ENCODE results near the gene MAP3K8. TPM values are rescaled to one million over a fixed set of nuclear protein-coding genes. Genes with fewer than 3 reads are reported as not detected.

The MAP3K8 gene
- total and polyA plus RNA-seq, 2 of the 8 experiments (the other 6 are each of a cell fraction or from before 2014, with no cell fraction given): 5.6 to 6.0 TPM

DNA sequence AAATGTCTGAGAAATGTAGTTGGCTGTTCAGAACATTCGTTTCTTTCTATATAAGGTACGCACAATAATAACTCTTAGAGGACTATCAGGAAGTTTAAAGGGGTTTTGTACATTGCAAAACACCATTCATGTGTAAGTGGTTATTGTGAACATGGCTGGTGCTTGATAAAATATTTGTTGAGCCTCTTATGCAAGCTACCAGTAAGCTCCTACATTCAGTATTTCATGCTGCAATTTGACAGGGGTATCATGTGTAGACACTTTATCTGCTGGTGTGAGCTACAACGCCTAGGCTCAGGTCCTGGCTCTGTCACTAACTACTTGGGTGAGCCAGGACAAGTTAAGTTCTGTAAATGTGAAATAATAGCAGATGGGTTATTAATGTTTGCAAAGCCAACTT is 75.5 kb downstream of the MAP3K8 start:
- H3K9ac ChIP-seq (replicated peaks in 1 of 4; ENCODE audit: extremely low read depth in 1 of 4, low read depth in 3 of 4, low read length in 3 of 4): no peak overlapping the region
- 95% methylated on average over 3 of the region's 3 CpGs; no CpG with 5 or more reads in 1 of the 2 experiments for WGBS, 2 experiments (ENCODE audit: extremely low coverage in 1 of 2, insufficient coverage in 1 of 2, insufficient read length in 1 of 2, insufficient replicate concordance in 2 of 2, low coverage in 1 of 2, low lambda C conversion rate in 2 of 2, missing lambda C conversion rate in 1 of 2)
- H2AFZ ChIP-seq (ENCODE audit: low read length): no peak overlapping the region
- no peak overlapping the region for H2BK20ac ChIP-seq (ENCODE audit: low read length)
- no peaks in the 10 kb centered on the region for H3K4me1 ChIP-seq (replicated peaks in 1 of 4; ENCODE audit: control insufficient read depth in 3 of 4, insufficient read depth in 4 of 4, low read length in 3 of 4)
- H2BK5ac ChIP-seq (ENCODE audit: low read depth, low read length): no peak overlapping the region
- POLR2A ChIA-PET (ENCODE audit: partially characterized antibody): no interaction called here
- no peak overlapping the region for H3K23ac ChIP-seq (ENCODE audit: insufficient read length)
- H3K4ac ChIP-seq (replicated peaks; ENCODE audit: insufficient read length, low read depth, low read length): no peak overlapping the region
- H4K8ac ChIP-seq (ENCODE audit: extremely low read depth, insufficient read depth, low read length): no peak overlapping the region
- H4K5ac ChIP-seq (ENCODE audit: insufficient read length, low read depth, low read length): no peak overlapping the region
- H2AK5ac ChIP-seq (ENCODE audit: low read depth, low read length): no peak overlapping the region
- H3K4me3 ChIP-seq (ENCODE audit: extremely low read depth in 1 of 4, insufficient read depth in 2 of 4, low read depth in 3 of 4, low read length in 4 of 4): no peak overlapping the region
- H4K20me1 ChIP-seq (replicated peaks in 1 of 2; ENCODE audit: control insufficient read depth in 1 of 2, insufficient read depth in 2 of 2, low read length in 2 of 2): no peaks in the 10 kb centered on the region
- no peaks in the 10 kb centered on the region for H3K36me3 ChIP-seq (ENCODE audit: control insufficient read depth in 2 of 4, insufficient read depth in 4 of 4, low read length in 3 of 4)
- H3K9me3 ChIP-seq (ENCODE audit: insufficient read depth in 2 of 2, low read depth in 1 of 2, low read length in 1 of 2): no peaks in the 10 kb centered on the region
- no peaks in the 10 kb centered on the region for H3K79me1 ChIP-seq (ENCODE audit: low read depth, low read length)
- no peak overlapping the region for H3K56ac ChIP-seq (replicated peaks; ENCODE audit: insufficient read length, low read depth, low read length)
- no peak overlapping the region for H2BK15ac ChIP-seq (ENCODE audit: low read length)
- H3K27me3 ChIP-seq (replicated peaks in 1 of 4; ENCODE audit: control insufficient read depth in 3 of 4, extremely low read depth in 1 of 4, insufficient read depth in 3 of 4, low read length in 3 of 4): no peaks in the 10 kb centered on the region
- H3K18ac ChIP-seq (ENCODE audit: extremely low read depth, low read length): no peak overlapping the region
- no peak overlapping the region for H4K91ac ChIP-seq (replicated peaks; ENCODE audit: insufficient read length, low read length)
- no peak for DNase-seq (ENCODE audit: low read depth in 1 of 2, low spot score in 2 of 2)
- no peak overlapping the region for H3K4me2 ChIP-seq (ENCODE audit: insufficient read depth in 1 of 2, low read depth in 2 of 2, low read length in 2 of 2)
- H3K27ac ChIP-seq (ENCODE audit: low read depth, low read length): no peak overlapping the region
- H2BK120ac ChIP-seq (replicated peaks; ENCODE audit: low read depth, low read length): no peak overlapping the region
- no peak for FAIRE-seq
- no peak overlapping the region for H3K14ac ChIP-seq (ENCODE audit: insufficient read length)
- no peak overlapping the region for H2BK12ac ChIP-seq (ENCODE audit: low read depth, low read length)
- CTCF ChIA-PET (ENCODE audit: partially characterized antibody): interaction anchor here (1.1 to 1.5 kb wide), 2 partner anchors 24 to 96 kb away, joined by 3 to 4 read pairs; no protein-coding TSS in a partner anchor
- no peaks in the 10 kb centered on the region for H3K79me2 ChIP-seq (ENCODE audit: control insufficient read depth in 1 of 2, insufficient read depth in 2 of 2, low read length in 2 of 2)
- H3K23me2 ChIP-seq (ENCODE audit: low read depth, low read length): no peaks in the 10 kb centered on the region
- TF ChIP-seq, protein P1, sequence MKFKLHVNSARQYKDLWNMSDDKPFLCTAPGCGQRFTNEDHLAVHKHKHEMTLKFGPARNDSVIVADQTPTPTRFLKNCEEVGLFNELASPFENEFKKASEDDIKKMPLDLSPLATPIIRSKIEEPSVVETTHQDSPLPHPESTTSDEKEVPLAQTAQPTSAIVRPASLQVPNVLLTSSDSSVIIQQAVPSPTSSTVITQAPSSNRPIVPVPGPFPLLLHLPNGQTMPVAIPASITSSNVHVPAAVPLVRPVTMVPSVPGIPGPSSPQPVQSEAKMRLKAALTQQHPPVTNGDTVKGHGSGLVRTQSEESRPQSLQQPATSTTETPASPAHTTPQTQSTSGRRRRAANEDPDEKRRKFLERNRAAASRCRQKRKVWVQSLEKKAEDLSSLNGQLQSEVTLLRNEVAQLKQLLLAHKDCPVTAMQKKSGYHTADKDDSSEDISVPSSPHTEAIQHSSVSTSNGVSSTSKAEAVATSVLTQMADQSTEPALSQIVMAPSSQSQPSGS (IDR thresholded peaks at IDR 0.05; ENCODE audit: low read length): no peak
- TF ChIP-seq KDM5A (IDR thresholded peaks at IDR 0.05; ENCODE audit: low read length): no peak
- TF ChIP-seq HDAC2 (IDR thresholded peaks at IDR 0.05; ENCODE audit: borderline replicate concordance in 1 of 2, low read depth in 2 of 2, low read length in 2 of 2): no peak
- TF ChIP-seq CTBP2 (IDR thresholded peaks at IDR 0.05; ENCODE audit: borderline replicate concordance, insufficient read depth, insufficient read length, low read length): no peak
- no peak for TF ChIP-seq POLR2A (IDR thresholded peaks at IDR 0.05; ENCODE audit: control extremely low read depth in 1 of 2, low read depth in 2 of 2, low read length in 2 of 2)
- no peak for TF ChIP-seq CREB1 (IDR thresholded peaks at IDR 0.05)
- no peak for TF ChIP-seq SP1 (IDR thresholded peaks at IDR 0.05; ENCODE audit: low read depth, low read length)
- TF ChIP-seq RFX5 (IDR thresholded peaks at IDR 0.05; ENCODE audit: borderline replicate concordance, low read depth, low read length): no peak
- no peak for TF ChIP-seq EP300 (IDR thresholded peaks at IDR 0.05; ENCODE audit: borderline replicate concordance in 1 of 2, low read depth in 2 of 2, low read length in 2 of 2)
- TF ChIP-seq CHD2 (IDR thresholded peaks at IDR 0.05; ENCODE audit: low read length): no peak
- TF ChIP-seq NRF1 (IDR thresholded peaks at IDR 0.05; ENCODE audit: low read depth, low read length): no peak
- TF ChIP-seq RAD21 (IDR thresholded peaks at IDR 0.05 in 1 of 2, conservative IDR thresholded peaks at IDR 0.05 in 1 of 2; ENCODE audit: low read depth in 2 of 2, low read length in 2 of 2): no peak
- no peak for TF ChIP-seq RBBP5 (IDR thresholded peaks at IDR 0.05; ENCODE audit: borderline replicate concordance, low read depth, low read length)

Measured in H1 (cell line).